ENCODE data around the gene JMJD1C.
A peak's percentile ranks its signal among the peaks of the same experiment; 100 is the strongest.
"Not testable (repeated sequence)": the region's sequence is repeated elsewhere in the genome, so short reads cannot be mapped to it uniquely, and the experiment has no call there.

JMJD1C gene, protein sequence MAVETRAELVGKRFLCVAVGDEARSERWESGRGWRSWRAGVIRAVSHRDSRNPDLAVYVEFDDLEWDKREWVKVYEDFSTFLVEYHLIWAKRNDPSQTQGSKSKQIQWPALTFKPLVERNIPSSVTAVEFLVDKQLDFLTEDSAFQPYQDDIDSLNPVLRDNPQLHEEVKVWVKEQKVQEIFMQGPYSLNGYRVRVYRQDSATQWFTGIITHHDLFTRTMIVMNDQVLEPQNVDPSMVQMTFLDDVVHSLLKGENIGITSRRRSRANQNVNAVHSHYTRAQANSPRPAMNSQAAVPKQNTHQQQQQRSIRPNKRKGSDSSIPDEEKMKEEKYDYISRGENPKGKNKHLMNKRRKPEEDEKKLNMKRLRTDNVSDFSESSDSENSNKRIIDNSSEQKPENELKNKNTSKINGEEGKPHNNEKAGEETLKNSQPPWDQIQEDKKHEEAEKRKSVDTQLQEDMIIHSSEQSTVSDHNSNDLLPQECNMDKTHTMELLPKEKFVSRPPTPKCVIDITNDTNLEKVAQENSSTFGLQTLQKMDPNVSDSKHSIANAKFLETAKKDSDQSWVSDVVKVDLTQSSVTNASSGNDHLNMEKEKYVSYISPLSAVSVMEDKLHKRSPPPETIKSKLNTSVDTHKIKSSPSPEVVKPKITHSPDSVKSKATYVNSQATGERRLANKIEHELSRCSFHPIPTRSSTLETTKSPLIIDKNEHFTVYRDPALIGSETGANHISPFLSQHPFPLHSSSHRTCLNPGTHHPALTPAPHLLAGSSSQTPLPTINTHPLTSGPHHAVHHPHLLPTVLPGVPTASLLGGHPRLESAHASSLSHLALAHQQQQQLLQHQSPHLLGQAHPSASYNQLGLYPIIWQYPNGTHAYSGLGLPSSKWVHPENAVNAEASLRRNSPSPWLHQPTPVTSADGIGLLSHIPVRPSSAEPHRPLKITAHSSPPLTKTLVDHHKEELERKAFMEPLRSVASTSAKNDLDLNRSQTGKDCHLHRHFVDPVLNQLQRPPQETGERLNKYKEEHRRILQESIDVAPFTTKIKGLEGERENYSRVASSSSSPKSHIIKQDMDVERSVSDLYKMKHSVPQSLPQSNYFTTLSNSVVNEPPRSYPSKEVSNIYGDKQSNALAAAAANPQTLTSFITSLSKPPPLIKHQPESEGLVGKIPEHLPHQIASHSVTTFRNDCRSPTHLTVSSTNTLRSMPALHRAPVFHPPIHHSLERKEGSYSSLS (N-terminal part only)

GRCh38 chr10:63465293-63466143, at the start of gene JMJD1C:
JMJD1C (minus strand) TSS chr10:63465977; CDS start chr10:63465662, 315 bp downstream.
- no peaks in the 10 kb centered on the region for H3K36me3 ChIP-seq (replicated peaks)
- DNase-seq (ENCODE audit: low spot score in 2 of 2): peak; percentile 66 to 83
- no peaks in the 10 kb centered on the region for H3K27me3 ChIP-seq (ENCODE audit: low read depth)
- in situ Hi-C loops (cut with MboI; ENCODE audit: low sequenced_read_pairs): no loop called here
- H3K4me3 ChIP-seq: peak within 1 kb of the TSS; percentile 80
- H3K4me1 ChIP-seq: peaks cover 16% of the 10 kb centered on the region
- H3K9me3 ChIP-seq: no peaks in the 10 kb centered on the region

DNA sequence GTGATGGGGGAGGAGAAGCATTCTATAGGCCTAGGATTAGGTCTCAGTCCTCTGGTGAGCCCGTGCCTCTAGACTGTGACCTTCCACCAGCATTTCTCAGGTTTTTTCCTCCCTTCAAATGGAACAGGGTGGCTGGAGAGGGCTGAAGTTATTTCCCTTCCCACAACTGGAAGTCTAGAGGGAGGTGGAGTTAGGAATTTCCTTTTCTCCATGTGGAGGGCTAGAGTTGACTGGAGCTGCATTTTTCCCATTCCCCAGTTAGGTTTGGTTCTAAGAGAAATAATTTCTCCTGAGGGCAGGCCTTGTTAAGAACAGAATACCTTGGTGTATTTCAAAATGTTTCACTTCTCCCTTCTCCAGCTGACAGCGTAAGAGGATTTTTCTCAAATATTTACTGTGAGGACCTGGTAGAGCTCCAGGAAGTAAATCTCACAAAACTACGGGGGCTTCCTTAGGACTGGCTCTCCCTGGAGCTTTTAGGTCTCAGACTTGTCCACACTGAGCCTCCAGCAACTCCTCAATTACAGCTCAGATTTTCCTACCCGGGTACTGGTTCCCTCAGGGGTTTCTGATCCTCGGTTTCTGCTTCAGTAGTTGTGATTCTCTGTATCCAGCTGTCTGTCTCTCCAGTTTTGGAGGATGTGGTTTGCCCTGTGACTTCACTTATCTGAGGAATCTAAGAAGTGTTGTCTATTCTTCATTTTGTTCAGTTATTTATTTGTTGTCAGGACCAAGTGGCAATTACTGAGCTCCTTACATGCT, 49.4 kb upstream of the JMJD1C start:
- in situ Hi-C loops (cut with MboI; ENCODE audit: low sequenced_read_pairs): no loop called here
- no peak for DNase-seq (ENCODE audit: low spot score in 2 of 2)
- H3K9me3 ChIP-seq: peaks cover 8% of the 10 kb centered on the region
- H3K27me3 ChIP-seq (ENCODE audit: low read depth): no peaks in the 10 kb centered on the region
- H3K4me1 ChIP-seq: no peaks in the 10 kb centered on the region
- H3K36me3 ChIP-seq (replicated peaks): no peaks in the 10 kb centered on the region
- no peak overlapping the region for H3K4me3 ChIP-seq

- in situ Hi-C loops (cut with MboI; ENCODE audit: low sequenced_read_pairs): no loop called here
- H3K36me3 ChIP-seq (replicated peaks): no peaks in the 10 kb centered on the region
- H3K9me3 ChIP-seq: no peaks in the 10 kb centered on the region
- DNase-seq (ENCODE audit: low spot score in 2 of 2): no peak
- H3K27me3 ChIP-seq (ENCODE audit: low read depth): no peaks in the 10 kb centered on the region
- H3K4me1 ChIP-seq: no peaks in the 10 kb centered on the region
- no peak overlapping the region for H3K4me3 ChIP-seq
Observed at GRCh38 chr10:63506554-63506953, 40.8 kb upstream of the JMJD1C start.

- in situ Hi-C loops (cut with MboI; ENCODE audit: low sequenced_read_pairs): no loop called here
- H3K9me3 ChIP-seq: no peaks in the 10 kb centered on the region
- H3K36me3 ChIP-seq (replicated peaks): no peaks in the 10 kb centered on the region
Observed at GRCh38 chr10:63505562-63505961, 39.8 kb upstream of the JMJD1C start.

GRCh38 chr10:63504145-63504881, 38.5 kb upstream of the JMJD1C start:
- H3K27me3 ChIP-seq (ENCODE audit: low read depth): no peaks in the 10 kb centered on the region
- no peak overlapping the region for H3K4me3 ChIP-seq
- DNase-seq (ENCODE audit: low spot score in 2 of 2): no peak
- no peaks in the 10 kb centered on the region for H3K36me3 ChIP-seq (replicated peaks)
- H3K4me1 ChIP-seq: no peaks in the 10 kb centered on the region
- in situ Hi-C loops (cut with MboI; ENCODE audit: low sequenced_read_pairs): no loop called here
- no peaks in the 10 kb centered on the region for H3K9me3 ChIP-seq

More at GRCh38 chr10:63505562-63505961, 39.8 kb upstream of the JMJD1C start:
- H3K27me3 ChIP-seq (ENCODE audit: low read depth): no peaks in the 10 kb centered on the region
- H3K4me3 ChIP-seq: no peak overlapping the region
- DNase-seq (ENCODE audit: low spot score in 2 of 2): no peak
- no peaks in the 10 kb centered on the region for H3K4me1 ChIP-seq

DNA sequence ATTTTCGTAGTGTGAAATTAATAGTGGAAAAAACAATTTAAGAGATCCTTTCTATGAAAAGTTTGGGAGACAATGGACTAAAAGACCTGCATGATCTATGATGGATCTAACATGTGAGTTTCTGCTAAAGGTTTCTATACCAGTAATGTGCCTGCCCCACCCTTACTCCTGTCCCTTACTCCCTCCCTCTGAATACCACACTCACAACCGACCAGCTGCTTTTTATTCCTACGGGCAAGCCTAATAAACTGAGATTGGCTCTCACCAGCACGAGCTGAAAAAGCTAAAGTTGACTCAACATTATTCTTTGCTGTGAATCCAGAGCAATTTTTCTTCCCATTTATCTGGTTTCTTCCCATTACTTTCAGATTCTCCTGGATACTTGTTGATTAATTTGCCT, 37.6 kb upstream of the JMJD1C start:
- Histone ChIP-seq H3K4me1 (no peaks in the 10 kb centered on the region), H3K4me3 (no peak overlapping the region), H3K27me3 (ENCODE audit: low read depth) (no peaks in the 10 kb centered on the region), H3K9me3 (no peaks in the 10 kb centered on the region), H3K36me3 (replicated peaks) (no peaks in the 10 kb centered on the region)
- DNase-seq (ENCODE audit: low spot score in 2 of 2): no peak
- in situ Hi-C loops (cut with MboI; ENCODE audit: low sequenced_read_pairs): no loop called here

DNA sequence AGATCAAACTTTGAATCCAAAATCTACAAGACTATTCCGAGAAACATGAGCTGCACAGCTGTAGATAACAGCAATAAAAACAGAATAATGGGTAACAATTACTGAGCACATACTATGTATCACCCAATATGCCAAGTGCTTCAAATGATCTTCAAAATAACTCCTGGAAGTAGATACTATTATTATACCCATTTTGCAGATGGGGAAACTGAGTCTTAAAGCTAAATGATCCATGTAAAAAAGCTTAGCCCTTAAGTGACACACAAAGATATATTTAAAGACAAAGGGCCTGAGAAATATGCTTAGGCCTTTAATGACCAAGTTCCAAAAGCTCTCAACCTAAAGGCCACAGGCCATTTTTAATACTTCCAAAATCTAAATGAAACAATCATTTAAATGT, 37.1 kb upstream of the JMJD1C start:
- H3K27me3 ChIP-seq (ENCODE audit: low read depth): no peaks in the 10 kb centered on the region
- H3K4me3 ChIP-seq: no peak overlapping the region
- no peaks in the 10 kb centered on the region for H3K4me1 ChIP-seq
- in situ Hi-C loops (cut with MboI; ENCODE audit: low sequenced_read_pairs): no loop called here
- no peak for DNase-seq (ENCODE audit: low spot score in 2 of 2)
- H3K9me3 ChIP-seq: no peaks in the 10 kb centered on the region
- no peaks in the 10 kb centered on the region for H3K36me3 ChIP-seq (replicated peaks)

DNA sequence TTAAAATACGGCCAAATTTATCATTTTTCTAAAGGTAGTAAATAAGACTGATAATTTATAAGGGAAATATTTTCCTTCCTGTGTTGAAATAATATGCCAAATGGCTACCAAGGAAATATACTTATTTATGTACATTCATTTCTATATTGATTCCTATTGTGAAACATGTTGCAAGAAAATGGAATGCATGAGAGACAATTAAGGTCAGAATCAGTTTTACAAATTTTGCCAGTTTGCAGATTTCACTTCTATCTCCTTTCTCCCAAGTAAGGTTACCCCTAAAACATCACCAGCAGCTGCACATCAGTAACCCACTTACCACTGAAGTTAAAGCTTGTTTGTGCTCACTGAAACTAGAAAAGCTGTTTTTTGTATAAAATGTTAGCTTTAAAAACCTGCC, 36.2 kb upstream of the JMJD1C start:
- no peak for DNase-seq (ENCODE audit: low spot score in 2 of 2)
- no peaks in the 10 kb centered on the region for H3K9me3 ChIP-seq
- H3K4me3 ChIP-seq: no peak overlapping the region
- no peaks in the 10 kb centered on the region for H3K4me1 ChIP-seq
- H3K36me3 ChIP-seq (replicated peaks): no peaks in the 10 kb centered on the region
- H3K27me3 ChIP-seq (ENCODE audit: low read depth): no peaks in the 10 kb centered on the region
- in situ Hi-C loops (cut with MboI; ENCODE audit: low sequenced_read_pairs): no loop called here

DNA sequence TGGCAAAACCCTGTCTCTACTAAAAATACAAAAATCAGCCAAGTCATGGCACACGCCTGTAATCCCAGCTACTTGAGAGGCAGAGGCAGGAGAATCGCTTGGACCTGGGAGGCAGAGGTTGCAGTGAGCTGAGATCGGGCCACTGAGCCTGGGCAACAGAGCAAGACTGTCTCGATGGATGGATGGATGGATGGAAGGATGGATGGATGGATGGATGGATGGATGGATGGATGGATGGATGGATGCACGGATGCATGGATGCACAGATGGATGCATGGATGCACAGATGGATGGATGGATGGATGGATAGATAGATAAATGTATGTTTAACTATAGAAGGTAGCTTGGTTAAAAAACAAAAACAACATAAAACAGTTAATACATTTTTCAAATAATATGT, 34.8 kb upstream of the JMJD1C start:
- H3K4me3 ChIP-seq; H3K36me3 ChIP-seq (replicated peaks); DNase-seq (ENCODE audit: low spot score in 2 of 2); H3K4me1 ChIP-seq; in situ Hi-C loops (cut with MboI; ENCODE audit: low sequenced_read_pairs); H3K9me3 ChIP-seq; H3K27me3 ChIP-seq (ENCODE audit: low read depth): not testable (repeated sequence)

GRCh38 chr10:63498665-63499064, 32.9 kb upstream of the JMJD1C start:
- Histone ChIP-seq H3K4me1 (peaks cover 4% of the 10 kb centered on the region), H3K4me3 (no peak overlapping the region), H3K27me3 (ENCODE audit: low read depth) (no peaks in the 10 kb centered on the region), H3K9me3 (no peaks in the 10 kb centered on the region), H3K36me3 (replicated peaks) (no peaks in the 10 kb centered on the region)
- in situ Hi-C loops (cut with MboI; ENCODE audit: low sequenced_read_pairs): no loop called here
- DNase-seq (ENCODE audit: low spot score in 2 of 2): no peak

GRCh38 chr10:63497321-63497720, 31.5 kb upstream of the JMJD1C start:
- in situ Hi-C loops (cut with MboI; ENCODE audit: low sequenced_read_pairs): no loop called here
- no peak overlapping the region for H3K4me3 ChIP-seq
- H3K4me1 ChIP-seq: peaks cover 4% of the 10 kb centered on the region
- H3K27me3 ChIP-seq (ENCODE audit: low read depth): no peaks in the 10 kb centered on the region
- H3K36me3 ChIP-seq (replicated peaks): no peaks in the 10 kb centered on the region
- H3K9me3 ChIP-seq: no peaks in the 10 kb centered on the region
- no peak for DNase-seq (ENCODE audit: low spot score in 2 of 2)

- H3K4me3 ChIP-seq: no peak overlapping the region
- H3K27me3 ChIP-seq (ENCODE audit: low read depth): no peaks in the 10 kb centered on the region
- H3K4me1 ChIP-seq: peaks cover 4% of the 10 kb centered on the region
- DNase-seq (ENCODE audit: low spot score in 2 of 2): no peak
- H3K36me3 ChIP-seq (replicated peaks): no peaks in the 10 kb centered on the region
- H3K9me3 ChIP-seq: no peaks in the 10 kb centered on the region
- in situ Hi-C loops (cut with MboI; ENCODE audit: low sequenced_read_pairs): no loop called here
Observed at GRCh38 chr10:63496561-63496960, 30.8 kb upstream of the JMJD1C start.
